DOHH2 (cell line): ENCODE data around the gene MYO10.

ENCODE experiments used
- H3F3A ChIP-seq: fragments of 200-600 bp; sonication (generic), shearing (Covaris generic); 2 replicates; pipeline ENCODE4 v1.6.0; 2016; ENCODE audit warnings: antibody characterized with exemption, mild to moderate bottlenecking; ENCODE audit not compliant: control insufficient read depth, insufficient read depth
- H3K27ac ChIP-seq: fragments of 200-600 bp; sonication (generic); 2 replicates; pipeline ENCODE4 v1.5.1; 2014; ENCODE audit warnings: low read depth, mild to moderate bottlenecking, low read length, moderate library complexity
- H3K27me3 ChIP-seq: fragments of 200-600 bp; sonication (generic); 2 replicates; pipeline ENCODE4 v1.6.1; 2014; ENCODE audit warnings: mild to moderate bottlenecking, low read length, mixed read lengths; ENCODE audit not compliant: control insufficient read depth
- H3K36me3 ChIP-seq: fragments of 200-600 bp; sonication (generic); 2 replicates; pipeline ENCODE4 v1.6.1; 2014; ENCODE audit warnings: mild to moderate bottlenecking, low read length, moderate library complexity, mixed read lengths; ENCODE audit not compliant: control insufficient read depth
- H3K4me1 ChIP-seq: fragments of 200-600 bp; sonication (generic); 2 replicates; pipeline ENCODE4 v1.6.1; 2014; ENCODE audit warnings: mild to moderate bottlenecking, low read length, mixed read lengths; ENCODE audit not compliant: control insufficient read depth
- H3K4me2 ChIP-seq: fragments of 200-600 bp; sonication (generic); 2 replicates; pipeline ENCODE4 v1.6.0; 2014; ENCODE audit warnings: mild to moderate bottlenecking, low read length, moderate library complexity
- H3K4me3 ChIP-seq: fragments of 200-600 bp; sonication (generic); 2 replicates; pipeline ENCODE4 v1.5.1; 2014; ENCODE audit warnings: mild to moderate bottlenecking, low read length, mixed read lengths
- H3K79me2 ChIP-seq: fragments of 200-600 bp; sonication (generic); 2 replicates; pipeline ENCODE4 v1.6.1; 2014; ENCODE audit warnings: mild to moderate bottlenecking, low read length, mixed read lengths; ENCODE audit not compliant: control insufficient read depth
- H3K9me2 ChIP-seq: fragments of 200-600 bp; sonication (generic); replicated peaks from 2 replicates; pipeline ENCODE4 v1.6.1; 2014; ENCODE audit warnings: mild to moderate bottlenecking, low read length, mixed read lengths; ENCODE audit not compliant: control insufficient read depth
- H3K9me3 ChIP-seq: fragments of 200-600 bp; sonication (generic); 2 replicates; pipeline ENCODE4 v1.6.1; 2014; ENCODE audit warnings: antibody characterized with exemption, low read length, mixed read lengths; ENCODE audit not compliant: control insufficient read depth, insufficient read depth
- H4K20me1 ChIP-seq: fragments of 200-600 bp; sonication (generic); 2 replicates; pipeline ENCODE4 v1.6.0; 2014; ENCODE audit warnings: low read depth, mild to moderate bottlenecking, antibody characterized with exemption, low read length, moderate library complexity; ENCODE audit not compliant: control insufficient read depth, insufficient read depth
- CTCF ChIP-seq: fragments of 200-600 bp; sonication (generic); IDR thresholded peaks from one replicate; pipeline ENCODE4 v1.5.1; 2014; ENCODE audit warnings: antibody characterized with exemption, mild to moderate bottlenecking, low read depth, low read length; ENCODE audit not compliant: poor library complexity, severe bottlenecking
- EZH2phosphoT487 ChIP-seq: fragments of 200-600 bp; sonication (generic); IDR thresholded peaks from 2 replicates; pipeline ENCODE4 v1.6.1; 2017; ENCODE audit warnings: borderline replicate concordance, mild to moderate bottlenecking, antibody characterized with exemption, low read length, moderate library complexity, mixed read lengths

The MYO10 gene

DNA sequence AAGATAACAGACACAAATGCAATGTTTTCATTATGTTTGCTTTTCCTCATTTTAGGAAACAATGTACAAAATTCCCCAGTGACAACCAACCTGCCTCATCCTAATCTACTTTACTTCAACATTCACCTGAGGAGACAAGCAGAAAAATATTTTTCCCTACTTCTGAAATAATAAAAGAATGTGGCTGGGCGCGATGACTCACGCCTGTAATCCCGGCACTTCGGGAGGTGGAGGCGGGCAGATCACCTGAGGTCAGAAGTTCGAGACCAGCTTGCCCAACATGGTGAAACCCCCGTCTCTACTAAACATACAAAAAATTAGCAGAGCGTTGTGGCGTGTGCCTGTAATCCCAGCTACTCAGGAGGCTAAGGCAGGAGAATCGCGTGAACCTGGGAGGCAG is 36.9 kb downstream of the MYO10 start:
- H3K9me2 ChIP-seq: no peaks in the 10 kb centered on the region
- no peaks in the 10 kb centered on the region for H4K20me1 ChIP-seq
- H3K79me2 ChIP-seq: no peaks in the 10 kb centered on the region
- H3F3A ChIP-seq: no peaks in the 10 kb centered on the region
- H3K27me3 ChIP-seq: no peaks in the 10 kb centered on the region
- H3K36me3 ChIP-seq: no peaks in the 10 kb centered on the region
- no peaks in the 10 kb centered on the region for H3K4me1 ChIP-seq
- H3K27ac ChIP-seq: no peak overlapping the region
- no peak overlapping the region for H3K4me2 ChIP-seq
- H3K9me3 ChIP-seq: no peaks in the 10 kb centered on the region
- TF ChIP-seq EZH2phosphoT487 (no peak), CTCF (no peak)
- H3K4me3 ChIP-seq: no peak overlapping the region

DNA sequence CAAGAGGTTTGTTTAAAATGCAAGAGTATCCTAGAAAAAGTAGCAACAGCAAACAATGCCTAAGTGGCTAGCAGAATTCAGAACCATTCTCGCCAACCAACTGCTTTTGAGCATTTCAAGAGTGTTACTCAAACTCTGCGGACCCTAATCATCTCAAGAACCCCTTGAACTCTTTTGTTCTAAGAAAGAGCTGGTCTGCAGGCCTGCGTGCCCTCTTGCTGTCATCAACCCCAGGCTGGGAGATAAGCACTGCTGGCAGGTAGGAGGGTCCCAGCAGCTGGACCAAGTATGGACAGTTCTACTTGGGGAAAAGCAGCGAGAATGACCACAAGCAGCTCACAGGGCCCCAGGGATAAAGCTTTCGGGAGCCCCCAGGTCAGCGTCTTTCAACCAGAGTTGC is 38.3 kb downstream of the MYO10 start:
- no peaks in the 10 kb centered on the region for H3K79me2 ChIP-seq

DNA sequence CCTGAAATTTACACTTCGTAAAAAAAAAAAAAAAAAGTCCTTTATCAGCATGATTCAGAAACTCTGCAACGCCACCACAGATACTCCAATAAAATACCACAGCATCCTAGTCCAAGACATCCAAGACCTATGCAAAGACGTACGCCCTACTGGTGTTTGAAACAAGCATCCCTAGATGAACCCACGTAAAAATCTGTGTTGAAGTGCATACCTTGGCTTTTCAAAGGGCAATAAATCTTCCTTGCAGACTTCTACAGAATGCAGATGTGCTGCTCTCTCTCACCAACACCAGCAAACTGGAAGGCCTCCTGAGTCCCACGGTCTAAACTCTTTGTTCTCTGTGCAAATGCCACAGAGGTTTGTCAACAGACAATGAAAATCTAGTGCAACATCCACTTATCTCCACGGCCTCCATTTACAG is 38.8 kb downstream of the MYO10 start:
- Histone ChIP-seq H3K79me2 (no peaks in the 10 kb centered on the region), H3K27ac (no peak overlapping the region), H4K20me1 (no peaks in the 10 kb centered on the region)

More for the DNA sequence above, 38.3 kb downstream of the MYO10 start:
- TF ChIP-seq EZH2phosphoT487 (no peak), CTCF (no peak)
- Histone ChIP-seq H3K9me2 (no peaks in the 10 kb centered on the region), H3K9me3 (no peaks in the 10 kb centered on the region), H3K4me3 (no peak overlapping the region), H3K4me1 (no peaks in the 10 kb centered on the region), H3K4me2 (no peak overlapping the region), H3K27ac (no peak overlapping the region), H3K27me3 (no peaks in the 10 kb centered on the region), H3K36me3 (no peaks in the 10 kb centered on the region), H3F3A (no peaks in the 10 kb centered on the region), H4K20me1 (no peaks in the 10 kb centered on the region)

More for the DNA sequence above, 38.8 kb downstream of the MYO10 start:
- Histone ChIP-seq H3F3A (no peaks in the 10 kb centered on the region), H3K9me3 (no peaks in the 10 kb centered on the region), H3K27me3 (no peaks in the 10 kb centered on the region), H3K4me1 (no peaks in the 10 kb centered on the region), H3K36me3 (no peaks in the 10 kb centered on the region), H3K9me2 (no peaks in the 10 kb centered on the region), H3K4me2 (no peak overlapping the region), H3K4me3 (no peak overlapping the region)
- TF ChIP-seq EZH2phosphoT487 (no peak), CTCF (no peak)
